ENCODE results near the gene LRRN3.

- TF ChIP-seq EZH2 (IDR thresholded peaks at IDR 0.05) (no peak), POLR2AphosphoS5 (IDR thresholded peaks at IDR 0.05; ENCODE audit: borderline replicate concordance, low read depth, low read length) (no peak)
Measured at GRCh38 chr7:111103136-111103535, 12.2 kb downstream of the LRRN3 start.
